GM12878 (cell line): ENCODE data around the gene KLK12. TPM values are rescaled to one million over a fixed set of nuclear protein-coding genes. Genes with fewer than 3 reads are reported as not detected.

Experiments used
- ATAC-seq: fragments of 200-7000 bp; cut with Tn5 transposase; 3 replicates; pipeline ENCODE4 v1.9.1; 2020; ENCODE audit warnings: mild to moderate bottlenecking, moderate library complexity
- BruUV-seq: library from RNA; stranded (reverse); fragments of 400-500 nt; replicated peaks from 2 replicates; lab custom pipeline; 2021; lab: Mats Ljungman, UMichigan
- CTCF ChIA-PET: fragments of 300-600 bp; sonication (Branson Sonifier 250); formaldehyde crosslinking; extraction: SDS; loops from one replicate; lab custom pipeline; 2021; ENCODE audit warnings: inconsistent platforms; lab: Yijun Ruan, JAX
- POLR2A ChIA-PET: fragments of 350-600 bp; formaldehyde crosslinking; extraction: SDS; loops from one replicate; lab custom pipeline; 2021; ENCODE audit warnings: inconsistent platforms; lab: Charles Lee
- RAD21 ChIA-PET: fragments of 300-600 bp; sonication (Branson Sonifier 250); formaldehyde crosslinking; loops from one replicate; lab custom pipeline; 2023; ENCODE audit warnings: antibody characterized with exemption; ENCODE audit not compliant: unreplicated experiment; lab: Charles Lee
- SMC1A ChIA-PET: fragments of 300-600 bp; sonication (Branson Sonifier 250); formaldehyde crosslinking; loops from one replicate; lab custom pipeline; 2023; ENCODE audit not compliant: unreplicated experiment, uncharacterized antibody; lab: Charles Lee
- DNase-seq: peaks from one replicate; pipeline ENCODE4 v3.0.0-alpha.2; 2011; ENCODE audit warnings: low read depth, low spot score
- FAIRE-seq: peaks from 3 replicates; lab custom pipeline; 2011; peaks lifted over from hg19 to GRCh38; lab: Jason Lieb, UNC
- H2AFZ ChIP-seq: 2 replicates; pipeline ENCODE4 v1.6.0; 2011; ENCODE audit warnings: low read depth, low read length, control low read depth; ENCODE audit not compliant: control insufficient read depth
- H3K27ac ChIP-seq: 2 replicates; pipeline ENCODE4 v1.5.1; 2011; ENCODE audit warnings: control low read depth; ENCODE audit not compliant: control insufficient read depth, insufficient read depth
- H3K27me3 ChIP-seq, 2 experiments: replicated peaks in 1 of 2; 2 replicates each; pipeline versions ENCODE4 v1.6.0 to v1.6.1; 2011; ENCODE audit warnings: low read length in 1 of 2; ENCODE audit not compliant: control insufficient read depth in 2 of 2, insufficient read depth in 2 of 2
- H3K36me3 ChIP-seq, 2 experiments: 2 replicates each; pipeline ENCODE4 v1.5.1; 2011; ENCODE audit warnings: low read length in 1 of 2; ENCODE audit not compliant: control insufficient read depth in 2 of 2, insufficient read depth in 2 of 2
- H3K4me1 ChIP-seq: 2 replicates; pipeline ENCODE4 v1.6.1; 2011; ENCODE audit warnings: mild to moderate bottlenecking, low read length, moderate library complexity, mixed read lengths; ENCODE audit not compliant: control insufficient read depth, insufficient read depth
- H3K4me2 ChIP-seq: 2 replicates; pipeline ENCODE4 v1.6.0; 2011; ENCODE audit warnings: control low read depth; ENCODE audit not compliant: control insufficient read depth, insufficient read depth
- H3K4me3 ChIP-seq: fragments of 200-600 bp; sonication (generic); 2 replicates; pipeline ENCODE4 v1.5.1; 2016
- H3K79me2 ChIP-seq: 2 replicates; pipeline ENCODE4 v1.6.0; 2011; ENCODE audit warnings: low read length; ENCODE audit not compliant: control insufficient read depth, insufficient read depth
- H3K9ac ChIP-seq: 2 replicates; pipeline ENCODE4 v1.8.0; 2011; ENCODE audit warnings: low read length, control low read depth, mixed read lengths; ENCODE audit not compliant: control insufficient read depth, insufficient read depth
- H3K9me3 ChIP-seq: replicated peaks from 3 replicates; pipeline ENCODE4 v1.5.1; 2011; ENCODE audit warnings: mild to moderate bottlenecking, low read length; ENCODE audit not compliant: control insufficient read depth, insufficient read depth
- H4K20me1 ChIP-seq: 2 replicates; pipeline ENCODE4 v1.6.0; 2011; ENCODE audit not compliant: control insufficient read depth, insufficient read depth
- BCL11A ChIP-seq: IDR thresholded peaks from 2 replicates; pipeline ENCODE4 v1.6.1; 2011; ENCODE audit warnings: low read depth, low read length
- CBX3 ChIP-seq: fragments of 200-600 bp; sonication (generic); IDR thresholded peaks from 2 replicates; pipeline ENCODE4 v1.6.1; 2016; ENCODE audit warnings: low read depth, borderline replicate concordance
- CREB1 ChIP-seq: IDR thresholded peaks from 2 replicates; pipeline ENCODE4 v1.6.1; 2012; ENCODE audit warnings: low read depth, mild to moderate bottlenecking, inconsistent platforms
- EP300 ChIP-seq, 2 experiments: fragments of 150-350 bp in 1 of 2; IDR thresholded peaks; 2 replicates each; pipeline ENCODE4 v1.6.1; 2011 to 2012; ENCODE audit warnings: low read depth in 2 of 2, low read length in 2 of 2, borderline replicate concordance in 1 of 2, improper control_type of control experiment in 1 of 2, inconsistent platforms in 1 of 2; ENCODE audit not compliant: control insufficient read depth in 1 of 2
- RAD51 ChIP-seq: fragments of 450-650 bp; IDR thresholded peaks from 2 replicates; pipeline ENCODE4 v1.6.1; 2016; ENCODE audit warnings: moderate library complexity, mild to moderate bottlenecking, inconsistent platforms
- RBBP5 ChIP-seq: fragments of 200-600 bp; sonication (generic); conservative IDR thresholded peaks from 2 replicates; pipeline ENCODE4 v1.6.1; 2016
- REST ChIP-seq: IDR thresholded peaks from 2 replicates; pipeline ENCODE4 v1.6.1; 2012; ENCODE audit warnings: mild to moderate bottlenecking, low read depth, low read length
- SPI1 ChIP-seq: IDR thresholded peaks from 2 replicates; pipeline ENCODE4 v1.6.1; 2011; ENCODE audit warnings: low read depth, mild to moderate bottlenecking, low read length, moderate library complexity, borderline replicate concordance; ENCODE audit not compliant: insufficient read depth
- TCF12 ChIP-seq: IDR thresholded peaks from 2 replicates; pipeline ENCODE4 v1.6.1; 2011; ENCODE audit warnings: low read depth, mild to moderate bottlenecking, low read length
- ZNF274 ChIP-seq: IDR thresholded peaks from one replicate; pipeline ENCODE4 v1.8.0; 2011; ENCODE audit not compliant: insufficient read length, insufficient read depth
- WGBS: methylation state at CpG from one replicate; pipeline ENCODE4 v1.1.6; 2016; ENCODE audit warnings: low lambda C conversion rate; ENCODE audit not compliant: insufficient replicate concordance, insufficient coverage; ENCODE audit errors: missing lambda C conversion rate; 5-methylcytosine and 5-hydroxymethylcytosine counted together
- in situ Hi-C: fragments of 300-500 bp; cut with MboI; formaldehyde crosslinking; loops from 9 replicates; pipeline ENCODE4 v1.14.3; 2018; ENCODE audit warnings: mixed read lengths
- intact Hi-C: fragments of 100-400 bp; cut with micrococcal nuclease; formaldehyde crosslinking; loops from one replicate; pipeline ENCODE4 v1.14.2; 2022; ENCODE audit not compliant: unreplicated experiment
- polyA plus RNA-seq, 11 experiments: library from polyadenylated mRNA; depleted of rRNA in 4 of 11; unstranded in 6 of 11; stranded (reverse) in 5 of 11; fragments of >200 nt; fragmentation: Nextera tagmentation in 4 of 11; fragmentation: Illumina TruSeq in 1 of 11; extraction: Ambion mirVana in 4 of 11; extraction: Trizol in 1 of 11; gene quantifications; 1 replicate in 1 of 11; 2 replicates in 10 of 11; pipeline versions ENCODE4 v1.2.1 to v1.2.3, GENCODE V29; 2011 to 2016; ENCODE audit warnings: inconsistent platforms in 2 of 11, missing spikeins in 2 of 11, low read depth in 1 of 11
- total RNA-seq, 4 experiments: library from RNA; depleted of rRNA in 3 of 4; stranded (reverse); fragments of >200 nt in 3 of 4; fragmentation: Illumina TruSeq in 1 of 4; extraction: Trizol in 1 of 4; gene quantifications; 2 replicates each; pipeline versions ENCODE4 v1.2.1 to v1.2.3, GENCODE V29; 2013 to 2021

KLK12 gene
- total and polyA plus RNA-seq, 10 of the 15 experiments (the other 5 are each of a cell fraction or from before 2014, with no cell fraction given) = not detected

- no peak for FAIRE-seq
- in situ Hi-C loops = no loop called here
These were observed 1.7 kb upstream of the KLK12 start for GRCh38 chr19:51036519-51036918.

More at GRCh38 chr19:51036519-51036918, 1.7 kb upstream of the KLK12 start:
- BruUV-seq = no TSS peak
- Histone ChIP-seq H3K4me2 (no peak overlapping the region), H3K9me3 (no peaks in the 10 kb centered on the region), H3K79me2 (no peaks in the 10 kb centered on the region), H3K4me3 (no peak overlapping the region), H2AFZ (no peak overlapping the region), H4K20me1 (no peaks in the 10 kb centered on the region), H3K4me1 (no peaks in the 10 kb centered on the region), H3K9ac (no peak overlapping the region), H3K27ac (no peak overlapping the region), H3K36me3 (no peaks in the 10 kb centered on the region), H3K27me3 (no peaks in the 10 kb centered on the region; a peak in 1 of 4 replicates)
- ATAC-seq (no peak), DNase-seq (no peak)
- CTCF ChIA-PET = no interaction called here
- RAD21 ChIA-PET = no interaction called here
- SMC1A ChIA-PET = no interaction called here
- TF ChIP-seq EP300 (IDR thresholded peaks at IDR 0.05; ENCODE audit: borderline replicate concordance in 1 of 2, control insufficient read depth in 1 of 2, low read depth in 2 of 2, low read length in 2 of 2) (no peak), ZNF274 (no peak), RBBP5 (no peak), BCL11A (no peak), CBX3 (no peak), SPI1 (no peak), REST (no peak), RAD51 (no peak), CREB1 (no peak), TCF12 (no peak)
- WGBS = 41% methylated on average over 9 of the region's 9 CpGs
- POLR2A ChIA-PET = no interaction called here
- intact Hi-C loops = no loop called here
